ENCODE results near the gene LMO2.

DNA sequence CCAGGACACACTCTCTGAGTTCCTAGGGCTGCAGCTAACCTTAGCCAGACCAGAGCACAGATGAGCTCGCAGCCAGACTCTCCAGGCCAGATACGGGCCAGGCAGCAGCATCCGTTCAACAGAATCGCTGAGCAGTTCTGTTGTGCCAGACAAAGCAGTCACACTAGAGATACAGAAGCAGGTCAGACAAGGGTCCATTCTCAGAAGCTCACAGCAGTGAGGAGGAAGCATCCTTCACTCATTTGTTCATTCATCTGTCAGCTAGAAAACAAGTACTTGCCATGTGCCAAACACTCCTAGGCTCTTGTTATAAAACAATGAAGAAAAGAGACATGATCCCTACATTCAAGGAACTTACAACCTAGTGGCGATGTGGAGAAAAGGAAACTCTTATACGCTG lies 2.6 kb downstream of the LMO2 start:
- TF ChIP-seq, protein P1, sequence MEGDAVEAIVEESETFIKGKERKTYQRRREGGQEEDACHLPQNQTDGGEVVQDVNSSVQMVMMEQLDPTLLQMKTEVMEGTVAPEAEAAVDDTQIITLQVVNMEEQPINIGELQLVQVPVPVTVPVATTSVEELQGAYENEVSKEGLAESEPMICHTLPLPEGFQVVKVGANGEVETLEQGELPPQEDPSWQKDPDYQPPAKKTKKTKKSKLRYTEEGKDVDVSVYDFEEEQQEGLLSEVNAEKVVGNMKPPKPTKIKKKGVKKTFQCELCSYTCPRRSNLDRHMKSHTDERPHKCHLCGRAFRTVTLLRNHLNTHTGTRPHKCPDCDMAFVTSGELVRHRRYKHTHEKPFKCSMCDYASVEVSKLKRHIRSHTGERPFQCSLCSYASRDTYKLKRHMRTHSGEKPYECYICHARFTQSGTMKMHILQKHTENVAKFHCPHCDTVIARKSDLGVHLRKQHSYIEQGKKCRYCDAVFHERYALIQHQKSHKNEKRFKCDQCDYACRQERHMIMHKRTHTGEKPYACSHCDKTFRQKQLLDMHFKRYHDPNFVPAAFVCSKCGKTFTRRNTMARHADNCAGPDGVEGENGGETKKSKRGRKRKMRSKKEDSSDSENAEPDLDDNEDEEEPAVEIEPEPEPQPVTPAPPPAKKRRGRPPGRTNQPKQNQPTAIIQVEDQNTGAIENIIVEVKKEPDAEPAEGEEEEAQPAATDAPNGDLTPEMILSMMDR (IDR thresholded peaks at IDR 0.05) = no peak
- no peak for TF ChIP-seq POLR2A (IDR thresholded peaks at IDR 0.05)
